Sigmoid colon (tissue), 7 donors: ENCODE data around the gene KCNG1. TPM values are rescaled to one million over a fixed set of nuclear protein-coding genes. Genes with fewer than 3 reads are reported as not detected.
A peak's percentile ranks its signal among the peaks of the same experiment; 100 is the strongest.

Experiments used
- DNase-seq: peaks from one replicate; pipeline ENCODE4 v3.0.0-alpha.2; 2019
- H3K27ac ChIP-seq, 4 donors: fragments of 200-600 bp; sonication (generic); one replicate each; pipeline ENCODE4 v1.5.1; 2016 to 2019; ENCODE audit warnings: mild to moderate bottlenecking in 1 of 4
- H3K27me3 ChIP-seq, 3 donors: fragments of 200-600 bp; sonication (generic); one replicate each; pipeline ENCODE4 v1.5.1; 2019; ENCODE audit warnings: mild to moderate bottlenecking in 1 of 3
- H3K36me3 ChIP-seq, 4 donors: fragments of 200-600 bp; sonication (generic); one replicate each; pipeline ENCODE4 v1.5.1; 2016 to 2019
- H3K4me1 ChIP-seq, 4 donors: fragments of 200-600 bp; sonication (generic); one replicate each; pipeline ENCODE4 v1.5.1; 2017 to 2019
- H3K4me3 ChIP-seq, 4 donors: fragments of 200-600 bp; sonication (generic); one replicate each; pipeline ENCODE4 v1.5.1; 2017 to 2019; ENCODE audit warnings: mild to moderate bottlenecking in 2 of 4, moderate library complexity in 1 of 4
- H3K9me3 ChIP-seq, 4 donors: fragments of 200-600 bp in 3 of 4; sonication (generic) in 3 of 4; one replicate each; pipeline versions ENCODE4 v1.5.1 to v1.6.1; 2013 to 2019
- EP300 ChIP-seq, 4 donors: sonication (generic); formaldehyde crosslinking; IDR thresholded peaks; one replicate each; pipeline ENCODE4 v1.6.1; 2017; ENCODE audit warnings: antibody characterized with exemption in 4 of 4
- POLR2A ChIP-seq, 2 donors: fragments of 450-650 bp; IDR thresholded peaks; one replicate each; pipeline ENCODE4 v1.6.1; 2016; ENCODE audit warnings: antibody characterized with exemption in 2 of 2, mild to moderate bottlenecking in 2 of 2, moderate library complexity in 2 of 2
- POLR2AphosphoS5 ChIP-seq, 4 donors: sonication (generic); formaldehyde crosslinking; IDR thresholded peaks; one replicate each; pipeline ENCODE4 v1.6.1; 2017; ENCODE audit warnings: antibody characterized with exemption in 4 of 4
- WGBS, 2 donors: extraction: QIAGEN DNeasy Blood & Tissue Kit; methylation state at CpG; one replicate each; pipeline ENCODE4 v1.1.7; 2013; 5-methylcytosine and 5-hydroxymethylcytosine counted together
- intact Hi-C: fragments of 100-400 bp; cut with DNase I; formaldehyde crosslinking; loops from one replicate; pipeline ENCODE4 v1.15.1; 2023
- polyA plus RNA-seq, 3 donors: library from polyadenylated mRNA; stranded (reverse); fragments of 200-250 nt; gene quantifications; one replicate each; pipeline ENCODE4 v1.2.3, GENCODE V29; 2013
- total RNA-seq, 4 donors: library from RNA; depleted of rRNA; stranded (reverse); fragments of >200 nt; gene quantifications; one replicate each; pipeline ENCODE4 v1.1.0, GENCODE V29; 2016
- TF ChIP-seq, protein P1 (sequence below), 4 experiments: fragments of 450-650 bp in 3 of 4; fragments of 200-600 bp in 1 of 4; IDR thresholded peaks; one replicate each; pipeline ENCODE4 v1.5.1; 2016 to 2019; ENCODE audit warnings: antibody characterized with exemption in 4 of 4, mild to moderate bottlenecking in 3 of 4, moderate library complexity in 2 of 4
- donor health status: healthy with polysubstance abuse.
- donor health status: Bipolar disorder and iron deficiency.
- donor health status: healthy.

Gene KCNG1
- total and polyA plus RNA-seq, 7 donors = 1.7 to 7.1 (median 3.2) TPM

- peak; percentile 94 for DNase-seq
- 0 to 1% methylated on average over 52 of the region's 52 CpGs for WGBS, 2 donors
- TF ChIP-seq, protein P1, sequence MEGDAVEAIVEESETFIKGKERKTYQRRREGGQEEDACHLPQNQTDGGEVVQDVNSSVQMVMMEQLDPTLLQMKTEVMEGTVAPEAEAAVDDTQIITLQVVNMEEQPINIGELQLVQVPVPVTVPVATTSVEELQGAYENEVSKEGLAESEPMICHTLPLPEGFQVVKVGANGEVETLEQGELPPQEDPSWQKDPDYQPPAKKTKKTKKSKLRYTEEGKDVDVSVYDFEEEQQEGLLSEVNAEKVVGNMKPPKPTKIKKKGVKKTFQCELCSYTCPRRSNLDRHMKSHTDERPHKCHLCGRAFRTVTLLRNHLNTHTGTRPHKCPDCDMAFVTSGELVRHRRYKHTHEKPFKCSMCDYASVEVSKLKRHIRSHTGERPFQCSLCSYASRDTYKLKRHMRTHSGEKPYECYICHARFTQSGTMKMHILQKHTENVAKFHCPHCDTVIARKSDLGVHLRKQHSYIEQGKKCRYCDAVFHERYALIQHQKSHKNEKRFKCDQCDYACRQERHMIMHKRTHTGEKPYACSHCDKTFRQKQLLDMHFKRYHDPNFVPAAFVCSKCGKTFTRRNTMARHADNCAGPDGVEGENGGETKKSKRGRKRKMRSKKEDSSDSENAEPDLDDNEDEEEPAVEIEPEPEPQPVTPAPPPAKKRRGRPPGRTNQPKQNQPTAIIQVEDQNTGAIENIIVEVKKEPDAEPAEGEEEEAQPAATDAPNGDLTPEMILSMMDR (IDR thresholded peaks at IDR 0.05) = no peak
- peak; percentile 96 to 99 (median 97) for TF ChIP-seq POLR2AphosphoS5 (IDR thresholded peaks at IDR 0.05)
- TF ChIP-seq EP300 (IDR thresholded peaks at IDR 0.05) = no peak
- peak; percentile 67 to 85 for TF ChIP-seq POLR2A (IDR thresholded peaks at IDR 0.05)
- intact Hi-C loops = loop anchor here (1.0 kb wide), 1 partner anchor 27 kb away; the partner anchor contains the start of gene ADNP
- Histone ChIP-seq H3K27me3 (no peaks in the 10 kb centered on the region), H3K9me3 (no peaks in the 10 kb centered on the region), H3K4me3 (peak within 1 kb of the TSS; percentile 70 to 93 (median 79)), H3K36me3 (peaks cover 0 to 33% (median 11%) of the 10 kb centered on the region in 4 donors), H3K27ac (peak within 1 kb of the TSS; percentile 82 to 92 (median 88)), H3K4me1 (peaks cover 0 to 54% (median 46%) of the 10 kb centered on the region in 4 donors)
Measured at GRCh38 chr20:50957798-50958614, 64.9 kb downstream of the KCNG1 start, which contains the start of gene DPM1. Gene DPM1, minus strand, starts transcription at chr20:50958532. Its CDS starts 9 bp downstream, at chr20:50958523.

DNA sequence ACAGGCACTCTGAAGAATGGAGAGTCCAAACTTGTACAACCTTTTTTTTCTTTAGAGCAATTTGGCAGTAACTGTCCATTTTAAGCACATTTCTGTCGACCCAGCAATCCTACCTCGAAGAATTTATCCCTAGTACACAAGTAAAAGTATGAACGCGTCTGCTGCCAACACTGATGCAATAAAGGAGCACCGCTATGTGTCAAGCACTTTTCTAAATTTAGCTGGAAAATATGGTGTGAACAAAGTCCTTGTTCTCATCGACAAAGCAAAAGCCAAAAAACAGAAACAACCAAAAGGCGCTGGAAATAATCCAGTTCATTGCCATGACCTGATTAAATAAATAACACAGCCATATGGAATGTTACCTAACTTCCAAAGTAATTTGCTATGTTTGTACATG is 65.6 kb downstream of the KCNG1 start:
- peak overlapping the region; percentile 82 to 92 (median 88) for H3K27ac ChIP-seq
- H3K9me3 ChIP-seq = no peaks in the 10 kb centered on the region
- 6 to 23% methylated on average over 7 of the region's 7 CpGs for WGBS, 2 donors
- intact Hi-C loops = no loop called here
- H3K27me3 ChIP-seq = no peaks in the 10 kb centered on the region
- H3K4me1 ChIP-seq = peaks cover 0 to 54% (median 46%) of the 10 kb centered on the region in 4 donors
- no peak for DNase-seq
- peaks cover 0 to 35% (median 8%) of the 10 kb centered on the region in 4 donors for H3K36me3 ChIP-seq
- TF ChIP-seq EP300 (IDR thresholded peaks at IDR 0.05) = no peak
- TF ChIP-seq, protein P1 (IDR thresholded peaks at IDR 0.05) = no peak
- no peak for TF ChIP-seq POLR2AphosphoS5 (IDR thresholded peaks at IDR 0.05)
- no peak for TF ChIP-seq POLR2A (IDR thresholded peaks at IDR 0.05)
- peak overlapping the region; percentile 70 to 93 (median 79) for H3K4me3 ChIP-seq

- intact Hi-C loops = no loop called here
- H3K4me1 ChIP-seq = peaks cover 0 to 29% (median 25%) of the 10 kb centered on the region in 4 donors
- H3K4me3 ChIP-seq = no peak overlapping the region
- no peak overlapping the region for H3K27ac ChIP-seq
- TF ChIP-seq, protein P1 (IDR thresholded peaks at IDR 0.05) = no peak
- no peak for TF ChIP-seq EP300 (IDR thresholded peaks at IDR 0.05)
- no peak for TF ChIP-seq POLR2A (IDR thresholded peaks at IDR 0.05)
- TF ChIP-seq POLR2AphosphoS5 (IDR thresholded peaks at IDR 0.05) = no peak
- no peaks in the 10 kb centered on the region for H3K9me3 ChIP-seq
- peaks cover 0 to 61% (median 9%) of the 10 kb centered on the region in 4 donors for H3K36me3 ChIP-seq
- no peaks in the 10 kb centered on the region for H3K27me3 ChIP-seq
- no peak for DNase-seq
Measured at GRCh38 chr20:50953821-50954220, 69.1 kb downstream of the KCNG1 start.

Other genes with a start within 250 kb of the KCNG1 start
- 1 to 10 TPM; 2.1 to 5.3 (median 4.4) TPM for gene BCAS4, start 228.0 kb downstream of the KCNG1 start, total RNA-seq
- gene BCAS4, start 228.0 kb downstream of the KCNG1 start, polyA plus RNA-seq = 10 to 100 TPM in 1 of 3 donors, under 1 TPM in 2; 0.46 to 10.1 (median 0.60) TPM
- gene ADNP, start 91.7 kb downstream of the KCNG1 start, total RNA-seq = 10 to 100 TPM; 41.5 to 52.6 (median 43.6) TPM
- gene ADNP, start 91.7 kb downstream of the KCNG1 start, polyA plus RNA-seq = 10 to 100 TPM; 12.0 to 33.2 (median 13.8) TPM
- gene DPM1, start 64.6 kb downstream of the KCNG1 start, total RNA-seq = 10 to 100 TPM; 45.4 to 94.6 (median 63.0) TPM
- 10 to 100 TPM; 52.9 to 76.1 (median 60.4) TPM for gene DPM1, start 64.6 kb downstream of the KCNG1 start, polyA plus RNA-seq
- gene MOCS3, start 64.3 kb downstream of the KCNG1 start, total RNA-seq = 1 to 10 TPM; 2.8 to 3.9 (median 3.6) TPM
- gene MOCS3, start 64.3 kb downstream of the KCNG1 start, polyA plus RNA-seq = 1 to 10 TPM; 1.2 to 3.9 (median 3.6) TPM